GM23338 (cell line): ENCODE measurements around the gene ANKRD53. TPM values are rescaled to one million over a fixed set of nuclear protein-coding genes. Genes with fewer than 3 reads are reported as not detected.

Experiments used
- ATAC-seq: fragments of 200-7000 bp; cut with Tn5 transposase; 3 replicates; pipeline ENCODE4 v1.9.1; 2020
- DNase-seq: peaks from one replicate; pipeline ENCODE4 v3.0.0-alpha.2; 2015; ENCODE audit warnings: low spot score
- H2AFZ ChIP-seq: fragments of 200-600 bp; sonication (generic); 2 replicates; pipeline ENCODE4 v1.8.0; 2016; ENCODE audit warnings: antibody characterized with exemption, mild to moderate bottlenecking, moderate library complexity
- H3F3A ChIP-seq: fragments of 200-600 bp; sonication (generic); replicated peaks from 2 replicates; pipeline ENCODE4 v1.8.0; 2017; ENCODE audit warnings: antibody characterized with exemption, mixed run types, low read depth
- H3K27ac ChIP-seq: fragments of 200-600 bp; sonication (generic); 2 replicates; pipeline ENCODE4 v1.6.1; 2016; ENCODE audit warnings: low read depth
- H3K27me3 ChIP-seq: fragments of 200-600 bp; sonication (generic); 2 replicates; pipeline ENCODE4 v1.8.0; 2016; ENCODE audit warnings: mild to moderate bottlenecking, mixed run types, moderate library complexity; ENCODE audit not compliant: insufficient read depth
- H3K36me3 ChIP-seq: fragments of 200-600 bp; sonication (generic); 2 replicates; pipeline ENCODE4 v1.8.0; 2016; ENCODE audit warnings: mild to moderate bottlenecking; ENCODE audit not compliant: insufficient read depth
- H3K4me1 ChIP-seq: fragments of 200-600 bp; sonication (generic); 2 replicates; pipeline ENCODE4 v1.8.0; 2016; ENCODE audit warnings: mild to moderate bottlenecking, moderate library complexity; ENCODE audit not compliant: insufficient read depth
- H3K4me2 ChIP-seq: fragments of 200-600 bp; sonication (generic); 2 replicates; pipeline ENCODE4 v1.7.1; 2017; ENCODE audit warnings: mixed run types
- H3K4me3 ChIP-seq: fragments of 200-600 bp; sonication (generic); 2 replicates; pipeline ENCODE4 v1.6.1; 2016; ENCODE audit warnings: mixed run types
- H3K79me2 ChIP-seq: fragments of 200-600 bp; sonication (generic); replicated peaks from 2 replicates; pipeline ENCODE4 v1.8.0; 2017; ENCODE audit warnings: mild to moderate bottlenecking; ENCODE audit not compliant: insufficient read depth
- H3K9me2 ChIP-seq: fragments of 200-600 bp; sonication (generic); 2 replicates; pipeline ENCODE4 v1.8.0; 2017; ENCODE audit not compliant: insufficient read depth
- H4K20me1 ChIP-seq: fragments of 200-600 bp; sonication (generic); replicated peaks from 2 replicates; pipeline ENCODE4 v1.8.0; 2017; ENCODE audit warnings: mild to moderate bottlenecking; ENCODE audit not compliant: insufficient read depth
- H3K27ac Mint-ChIP-seq: 2 replicates; pipeline ENCODE4 v1.8.0; 2020; ENCODE audit warnings: inconsistent platforms, mild to moderate bottlenecking, moderate library complexity, mixed read lengths
- H3K27me3 Mint-ChIP-seq: 3 replicates; pipeline ENCODE4 v1.8.0; 2022; ENCODE audit warnings: low read depth, mild to moderate bottlenecking, moderate library complexity, mixed read lengths, inconsistent platforms; ENCODE audit not compliant: insufficient read depth, poor library complexity
- H3K36me3 Mint-ChIP-seq: 3 replicates; pipeline ENCODE4 v1.8.0; 2021; ENCODE audit warnings: low read depth, mild to moderate bottlenecking, inconsistent platforms, moderate library complexity, mixed read lengths
- H3K4me1 Mint-ChIP-seq: 3 replicates; pipeline ENCODE4 v1.8.0; 2020; ENCODE audit warnings: mild to moderate bottlenecking, inconsistent platforms, mixed read lengths
- H3K4me3 Mint-ChIP-seq: 3 replicates; pipeline ENCODE4 v1.8.0; 2021; ENCODE audit warnings: moderate library complexity, mild to moderate bottlenecking, inconsistent platforms, mixed read lengths
- H3K9me3 Mint-ChIP-seq: 3 replicates; pipeline ENCODE4 v1.8.0; 2020; ENCODE audit warnings: moderate library complexity, mild to moderate bottlenecking, inconsistent platforms, mixed read lengths
- ZNF331 ChIP-seq: fragments of 250-450 bp; sonication (Bioruptor Pico); IDR thresholded peaks from 2 replicates; pipeline ENCODE4 v1.5.0; 2020; ENCODE audit warnings: low read depth, mild to moderate bottlenecking, moderate library complexity
- polyA plus RNA-seq: library from polyadenylated mRNA; unstranded; fragments of >200 nt; fragmentation: Nextera tagmentation; extraction: Ambion mirVana; gene quantifications from 2 replicates; pipeline ENCODE4 v1.2.1, GENCODE V29; 2016
- total RNA-seq: library from RNA; depleted of rRNA; stranded (reverse); fragments of >200 nt; shearing (Covaris generic); gene quantifications from 2 replicates; pipeline ENCODE4 v1.2.3, GENCODE V29; 2014
- TF ChIP-seq, protein P1 (sequence below), 2 experiments: fragments of 200-600 bp in 1 of 2; sonication (generic) in 1 of 2; conservative IDR thresholded peaks; 2 replicates each; pipeline versions ENCODE4 v1.5.1 to v1.6.1; 2016 to 2017; ENCODE audit warnings: antibody characterized with exemption in 2 of 2, low read depth in 2 of 2, mild to moderate bottlenecking in 2 of 2, moderate library complexity in 1 of 2

The ANKRD53 gene
- total and polyA plus RNA-seq, 2 experiments from 2014 or later: 0.32 to 0.73 TPM

DNA sequence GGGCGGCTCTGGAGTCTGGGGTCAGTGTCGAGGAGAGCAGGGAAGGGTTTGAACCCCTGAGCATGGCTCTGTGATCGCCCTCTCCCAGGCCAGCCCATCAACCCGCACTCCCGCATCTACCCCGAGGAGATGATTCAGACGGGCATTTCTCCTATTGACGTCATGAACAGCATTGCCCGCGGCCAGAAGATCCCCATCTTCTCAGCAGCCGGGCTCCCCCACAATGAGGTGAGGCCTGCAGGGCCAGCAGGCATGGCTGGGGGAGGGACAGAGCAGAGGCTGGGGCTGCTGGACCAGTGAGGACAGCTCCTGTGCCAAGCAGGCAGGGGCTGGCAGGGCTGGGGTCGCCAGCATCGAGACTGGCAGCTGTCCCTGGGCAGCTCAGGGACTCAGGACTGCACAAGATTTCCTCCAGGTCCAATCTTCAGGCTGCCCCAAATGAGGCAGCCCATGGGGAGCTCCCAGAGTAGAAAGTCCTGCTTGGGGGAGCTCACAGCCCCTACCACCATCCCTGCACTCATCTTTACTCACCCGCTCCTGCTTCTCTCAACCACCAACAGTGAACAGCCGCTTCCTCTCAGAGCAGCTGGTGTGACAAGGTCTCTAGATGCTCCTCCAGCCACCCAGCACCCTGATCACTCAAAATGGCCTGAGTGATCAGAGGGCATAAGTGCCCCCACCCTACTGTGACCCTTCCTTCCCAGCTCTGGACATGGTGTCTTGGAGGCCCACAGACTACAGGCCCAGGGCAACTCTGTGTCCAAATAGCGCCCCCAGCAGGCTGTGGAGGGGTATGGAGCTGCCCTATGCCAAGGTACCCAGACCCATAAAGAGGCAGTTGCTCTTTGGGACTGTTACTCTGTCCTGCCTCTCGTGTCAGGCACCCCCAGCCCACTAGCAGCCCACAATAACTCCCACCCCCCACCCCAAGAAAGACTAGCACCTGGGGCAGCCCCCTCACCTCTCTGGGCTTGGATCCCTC, 18.3 kb upstream of the ANKRD53 start:
- no peaks in the 10 kb centered on the region for H3K9me3 Mint-ChIP-seq
- Histone ChIP-seq H2AFZ (no peak overlapping the region), H3K4me3 (no peak overlapping the region)

DNA sequence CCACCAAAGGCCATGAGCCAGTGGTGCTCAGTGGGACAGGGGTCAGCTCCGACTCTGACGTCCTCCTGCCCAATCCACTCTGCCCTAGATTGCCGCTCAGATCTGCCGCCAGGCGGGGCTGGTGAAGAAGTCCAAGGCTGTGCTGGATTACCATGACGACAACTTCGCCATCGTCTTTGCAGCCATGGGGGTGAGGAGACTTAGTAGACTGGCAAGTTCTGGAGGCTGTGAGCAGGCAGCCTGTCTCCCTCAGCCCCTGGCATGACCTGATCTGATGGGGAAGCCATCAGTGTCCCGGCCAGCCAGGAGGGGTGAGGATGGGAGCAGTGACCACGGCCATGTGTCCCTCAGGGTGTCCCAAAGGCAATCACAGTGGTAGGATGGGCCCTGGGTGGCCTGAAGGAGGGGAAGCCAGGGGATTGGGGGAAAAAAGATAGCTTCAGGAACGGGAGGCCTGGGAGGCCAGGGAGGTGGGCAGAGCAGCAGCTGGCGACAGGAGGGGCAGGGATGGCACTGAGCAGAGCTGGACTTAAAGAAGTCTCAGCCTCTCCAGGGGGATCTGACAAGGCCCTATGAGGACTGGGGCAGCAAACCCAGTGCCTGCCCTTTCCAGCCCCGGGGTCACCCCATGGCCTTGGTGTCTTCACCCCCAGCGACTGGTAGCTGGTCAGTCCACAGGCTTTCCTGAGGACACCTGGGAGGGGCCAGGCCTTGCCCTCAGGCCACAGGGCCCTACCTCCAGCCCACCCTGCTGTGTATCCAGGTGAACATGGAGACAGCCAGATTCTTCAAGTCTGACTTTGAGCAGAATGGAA, 17.4 kb upstream of the ANKRD53 start:
- no peaks in the 10 kb centered on the region for H3F3A ChIP-seq
- peaks cover 41% of the 10 kb centered on the region for H3K27me3 ChIP-seq
- H3K36me3 ChIP-seq: no peaks in the 10 kb centered on the region
- DNase-seq (peak; percentile 48), ATAC-seq (peak; percentile 8)
- no peaks in the 10 kb centered on the region for H3K9me3 Mint-ChIP-seq
- no peak overlapping the region for H2AFZ ChIP-seq
- peaks cover 56% of the 10 kb centered on the region for H3K27me3 Mint-ChIP-seq
- peaks cover 4% of the 10 kb centered on the region for H3K4me1 Mint-ChIP-seq
- no peaks in the 10 kb centered on the region for H3K9me2 ChIP-seq
- H3K4me3 ChIP-seq: no peak overlapping the region
- H3K27ac ChIP-seq: no peak overlapping the region
- no peaks in the 10 kb centered on the region for H3K79me2 ChIP-seq
- no peaks in the 10 kb centered on the region for H3K36me3 Mint-ChIP-seq
- no peak overlapping the region for H3K4me3 Mint-ChIP-seq
- no peak for TF ChIP-seq ZNF331
- TF ChIP-seq, protein P1, sequence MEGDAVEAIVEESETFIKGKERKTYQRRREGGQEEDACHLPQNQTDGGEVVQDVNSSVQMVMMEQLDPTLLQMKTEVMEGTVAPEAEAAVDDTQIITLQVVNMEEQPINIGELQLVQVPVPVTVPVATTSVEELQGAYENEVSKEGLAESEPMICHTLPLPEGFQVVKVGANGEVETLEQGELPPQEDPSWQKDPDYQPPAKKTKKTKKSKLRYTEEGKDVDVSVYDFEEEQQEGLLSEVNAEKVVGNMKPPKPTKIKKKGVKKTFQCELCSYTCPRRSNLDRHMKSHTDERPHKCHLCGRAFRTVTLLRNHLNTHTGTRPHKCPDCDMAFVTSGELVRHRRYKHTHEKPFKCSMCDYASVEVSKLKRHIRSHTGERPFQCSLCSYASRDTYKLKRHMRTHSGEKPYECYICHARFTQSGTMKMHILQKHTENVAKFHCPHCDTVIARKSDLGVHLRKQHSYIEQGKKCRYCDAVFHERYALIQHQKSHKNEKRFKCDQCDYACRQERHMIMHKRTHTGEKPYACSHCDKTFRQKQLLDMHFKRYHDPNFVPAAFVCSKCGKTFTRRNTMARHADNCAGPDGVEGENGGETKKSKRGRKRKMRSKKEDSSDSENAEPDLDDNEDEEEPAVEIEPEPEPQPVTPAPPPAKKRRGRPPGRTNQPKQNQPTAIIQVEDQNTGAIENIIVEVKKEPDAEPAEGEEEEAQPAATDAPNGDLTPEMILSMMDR (conservative IDR thresholded peaks at IDR 0.05; ENCODE audit: low read depth in 2 of 2): peak in 1 of 2 experiments; percentile 25; a peak in 1 of 4 replicates
- H4K20me1 ChIP-seq: no peaks in the 10 kb centered on the region
- no peak overlapping the region for H3K4me2 ChIP-seq
- H3K4me1 ChIP-seq: peaks cover 4% of the 10 kb centered on the region; the same call in 1 of the 2 replicates
- H3K27ac Mint-ChIP-seq: no peak overlapping the region

More for the DNA sequence above, 18.3 kb upstream of the ANKRD53 start:
- TF ChIP-seq ZNF331: no peak
- TF ChIP-seq, protein P1 (conservative IDR thresholded peaks at IDR 0.05; ENCODE audit: low read depth in 2 of 2): peak; percentile 74 to 78
- Histone ChIP-seq H3F3A (no peaks in the 10 kb centered on the region), H4K20me1 (no peaks in the 10 kb centered on the region), H3K36me3 (no peaks in the 10 kb centered on the region), H3K27ac (no peak overlapping the region), H3K79me2 (no peaks in the 10 kb centered on the region), H3K9me2 (no peaks in the 10 kb centered on the region), H3K4me2 (no peak overlapping the region), H3K27me3 (peaks cover 36% of the 10 kb centered on the region), H3K4me1 (peaks cover under 1% of the 10 kb centered on the region; the same call in 1 of the 2 replicates)
- Mint-ChIP-seq H3K36me3 (no peaks in the 10 kb centered on the region), H3K27ac (no peak overlapping the region), H3K27me3 (peaks cover 52% of the 10 kb centered on the region), H3K4me1 (peaks cover 3% of the 10 kb centered on the region), H3K4me3 (no peak overlapping the region)
- ATAC-seq (peak; percentile 59), DNase-seq (peak; percentile 72)
